Ovary (tissue), 3 donors: ENCODE measurements around the gene GRPEL1.

ENCODE experiments used
- CTCF ChIP-seq, 3 donors: fragments of 450-650 bp in 2 of 3; fragments of 200-600 bp in 1 of 3; IDR thresholded peaks; one replicate each; pipeline versions ENCODE4 v1.5.1 to v1.8.0; 2016 to 2022; ENCODE audit warnings: antibody characterized with exemption in 3 of 3, mild to moderate bottlenecking in 1 of 3
- EP300 ChIP-seq: sonication (generic); formaldehyde crosslinking; IDR thresholded peaks from one replicate; pipeline ENCODE4 v1.6.1; 2017; ENCODE audit warnings: antibody characterized with exemption
- POLR2A ChIP-seq: fragments of 450-650 bp; IDR thresholded peaks from one replicate; pipeline ENCODE4 v1.6.1; 2017; ENCODE audit warnings: antibody characterized with exemption, mild to moderate bottlenecking, moderate library complexity
- donor health status: DM: no; HTN: no; CAD: no.

- TF ChIP-seq CTCF (IDR thresholded peaks at IDR 0.05) (no peak), POLR2A (no peak), EP300 (no peak)
Measured at GRCh38 chr4:7021355-7021754, 46.5 kb downstream of the GRPEL1 start.
